Measurements from ENCODE around the gene PTH2. TPM values are rescaled to one million over a fixed set of nuclear protein-coding genes. Genes with fewer than 3 reads are reported as not detected.

Gene PTH2
- total RNA-seq, 1 donor from 2014 or later, result not detected

DNA sequence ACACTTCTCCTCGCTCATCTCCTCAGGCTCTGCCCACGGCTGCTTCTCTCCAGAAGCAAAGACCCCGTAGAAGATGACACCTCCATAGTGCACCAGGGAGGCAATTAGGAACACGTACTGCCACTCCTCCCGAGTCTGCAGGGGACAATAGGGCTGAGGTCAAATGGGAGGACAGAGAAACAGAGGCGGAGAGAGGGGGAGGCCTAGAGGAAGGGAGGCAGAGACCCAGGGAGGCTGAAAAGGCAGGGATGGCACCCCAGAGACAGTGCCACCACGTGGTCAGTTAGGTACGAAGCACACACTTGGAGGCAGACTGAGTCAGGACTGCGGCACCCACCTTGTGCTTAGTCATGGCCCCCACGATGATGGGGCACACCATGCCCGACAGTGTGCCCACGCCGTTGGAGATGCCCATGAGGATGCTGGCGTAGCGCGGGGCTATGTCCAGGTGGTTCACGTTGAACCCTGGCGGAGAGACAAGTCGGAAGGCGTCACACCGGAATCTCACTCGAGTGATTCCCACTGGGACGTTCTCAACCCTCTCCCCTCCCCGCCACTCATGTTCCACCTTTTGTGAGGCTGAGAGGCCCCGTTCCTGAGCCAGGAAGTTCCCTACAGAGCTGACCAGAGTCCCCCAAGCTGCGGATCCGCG lies 7.6 kb upstream of the PTH2 start:
- peak; percentile 11 for DNase-seq

DNA sequence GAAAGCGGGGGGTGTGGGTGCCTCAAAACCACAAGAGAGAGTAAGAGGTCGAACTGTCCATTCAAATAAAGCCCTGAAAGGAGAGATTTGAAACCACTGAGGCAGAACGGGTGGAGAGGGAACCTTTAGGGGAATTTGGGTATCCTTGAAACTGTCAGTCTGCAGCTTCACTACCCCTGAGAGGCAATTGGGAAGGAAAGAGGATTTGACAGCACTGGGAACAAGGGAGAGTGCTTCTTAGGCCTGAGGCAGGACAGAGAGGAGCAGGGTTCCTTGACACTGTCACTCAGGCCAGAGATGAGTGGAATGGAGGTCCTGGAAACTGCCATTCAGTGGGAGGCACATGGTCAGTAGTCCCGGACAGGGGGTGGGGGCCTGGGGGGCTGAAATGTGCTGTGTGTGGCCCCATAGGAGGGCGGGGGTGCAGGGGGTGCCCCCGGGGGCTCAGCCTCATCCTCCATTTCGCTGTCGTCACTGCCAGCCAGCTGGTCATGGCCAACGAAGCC lies 7.0 kb upstream of the PTH2 start:
- DNase-seq, result no peak

DNA sequence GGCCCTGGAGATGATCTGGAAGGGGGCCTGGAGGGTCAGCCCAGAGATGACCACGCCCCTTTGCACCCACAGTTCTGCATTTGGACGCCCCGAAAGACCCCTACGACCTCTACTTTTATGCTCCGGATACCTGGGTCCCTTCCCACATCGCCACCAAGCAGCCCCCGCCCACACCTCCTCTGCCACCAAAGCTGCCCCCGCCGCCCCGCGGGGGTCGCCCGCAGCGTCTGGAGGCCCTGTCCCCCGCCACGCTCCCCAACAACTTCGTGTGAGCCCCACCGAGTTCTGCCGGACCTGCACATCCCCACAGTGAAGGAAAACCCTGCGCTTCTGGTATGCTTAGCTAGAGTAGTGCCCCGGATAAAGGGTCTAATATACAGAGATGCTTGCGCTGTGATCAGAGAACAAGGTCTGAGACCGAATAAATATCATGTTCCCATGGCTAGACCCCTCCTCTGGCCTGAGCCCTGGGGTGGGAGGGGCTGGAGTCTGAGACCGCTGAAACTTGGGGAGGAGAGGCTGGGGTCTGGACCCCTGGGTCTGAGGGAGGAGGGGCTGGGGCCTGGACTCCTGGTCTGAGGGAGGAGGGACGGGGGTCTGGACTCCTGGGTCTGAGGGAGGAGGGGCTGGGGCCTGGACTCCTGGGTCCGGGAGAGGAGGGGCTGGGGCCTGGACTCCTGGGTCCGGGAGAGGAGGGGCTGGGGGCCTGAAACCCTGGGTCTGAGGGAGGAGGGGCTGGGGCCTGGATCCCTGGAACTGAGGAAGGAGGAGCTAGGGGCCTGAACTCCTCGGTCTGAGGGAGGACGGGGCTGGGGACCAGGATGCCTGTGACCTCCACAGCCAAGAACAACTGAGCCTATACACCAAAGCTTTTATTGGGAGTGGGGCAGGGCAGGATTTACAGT lies 5.6 kb upstream of the PTH2 start:
- DNase-seq, result no peak

GRCh38 chr19:49427855-49428546 lies 4.8 kb upstream of the PTH2 start:
- DNase-seq, result no peak

DNA sequence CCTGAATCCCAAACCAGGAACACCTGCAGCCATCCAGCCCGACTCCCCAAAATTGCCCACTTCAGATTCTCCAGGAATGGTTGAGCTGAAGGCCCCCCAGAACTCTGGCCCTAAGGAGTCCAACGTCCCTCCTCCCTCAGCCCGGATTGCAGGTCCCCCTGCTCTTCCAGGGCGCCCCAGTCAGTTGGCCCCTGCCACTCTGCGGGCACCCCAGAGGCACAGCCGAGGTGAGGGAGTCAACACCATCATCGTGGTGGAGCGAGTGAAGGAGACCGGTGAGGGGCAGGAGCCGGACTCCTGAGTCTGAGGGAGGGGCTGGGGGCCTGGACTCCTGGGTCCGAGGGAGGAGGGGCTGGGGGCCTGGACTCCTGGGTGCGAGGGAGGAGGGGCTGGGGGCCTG lies 4.1 kb upstream of the PTH2 start:
- no peak for DNase-seq

DNA sequence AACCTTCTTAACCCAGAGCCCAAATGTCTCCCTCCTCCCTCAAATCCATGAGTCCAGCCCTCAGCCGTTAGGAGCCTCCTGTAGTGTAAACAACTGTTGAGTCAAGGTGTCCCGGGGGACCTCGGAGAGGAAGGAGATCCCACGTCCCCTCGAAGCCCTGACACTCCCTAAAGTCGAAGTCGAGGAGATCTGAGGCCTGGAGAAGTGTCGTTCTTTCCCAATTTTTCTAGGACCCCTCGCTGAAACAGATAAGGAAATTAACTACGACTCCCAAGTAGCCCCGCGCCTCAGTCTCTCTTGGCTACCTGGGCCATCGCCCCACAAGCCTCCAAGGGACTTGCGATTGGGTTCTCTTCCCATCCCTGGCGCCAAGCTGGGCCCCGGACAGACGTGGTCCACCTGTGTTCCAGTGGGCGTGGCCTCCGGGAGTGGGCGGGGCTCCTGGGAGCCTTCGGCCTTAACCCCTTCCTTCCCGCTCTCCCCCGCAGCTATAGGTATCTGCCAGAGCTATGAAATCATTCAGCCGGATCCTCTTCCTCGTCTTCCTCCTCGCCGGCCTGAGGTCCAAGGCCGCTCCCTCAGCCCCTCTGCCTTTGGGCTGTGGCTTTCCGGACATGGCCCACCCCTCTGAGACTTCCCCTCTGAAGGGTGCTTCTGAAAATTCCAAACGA lies 2.8 kb upstream of the PTH2 start:
- no peak for DNase-seq

GRCh38 chr19:49425178-49425577 lies 1.9 kb upstream of the PTH2 start, which contains the start of gene GFY:
GFY (plus strand) TSS chr19:49425388; CDS start chr19:49426431, 1,043 bp downstream.
- no peak for DNase-seq

DNA sequence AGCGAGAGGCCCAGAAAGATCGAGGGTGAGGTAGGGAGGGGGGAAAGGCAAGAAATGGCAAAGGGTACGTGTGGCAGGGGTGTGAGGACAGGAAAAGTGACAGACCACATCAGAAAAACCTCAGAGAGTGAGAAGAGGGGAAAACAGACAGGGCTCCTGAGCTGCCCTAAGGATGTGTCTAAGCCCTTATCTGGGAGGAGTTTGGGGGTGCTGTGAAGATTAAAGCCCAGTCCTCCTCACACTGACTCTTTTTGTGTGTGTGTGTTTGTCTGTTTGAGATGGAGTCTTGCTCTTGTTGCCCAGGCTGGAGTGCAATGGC lies 703 bp upstream of the PTH2 start:
- DNase-seq, result no peak

DNA sequence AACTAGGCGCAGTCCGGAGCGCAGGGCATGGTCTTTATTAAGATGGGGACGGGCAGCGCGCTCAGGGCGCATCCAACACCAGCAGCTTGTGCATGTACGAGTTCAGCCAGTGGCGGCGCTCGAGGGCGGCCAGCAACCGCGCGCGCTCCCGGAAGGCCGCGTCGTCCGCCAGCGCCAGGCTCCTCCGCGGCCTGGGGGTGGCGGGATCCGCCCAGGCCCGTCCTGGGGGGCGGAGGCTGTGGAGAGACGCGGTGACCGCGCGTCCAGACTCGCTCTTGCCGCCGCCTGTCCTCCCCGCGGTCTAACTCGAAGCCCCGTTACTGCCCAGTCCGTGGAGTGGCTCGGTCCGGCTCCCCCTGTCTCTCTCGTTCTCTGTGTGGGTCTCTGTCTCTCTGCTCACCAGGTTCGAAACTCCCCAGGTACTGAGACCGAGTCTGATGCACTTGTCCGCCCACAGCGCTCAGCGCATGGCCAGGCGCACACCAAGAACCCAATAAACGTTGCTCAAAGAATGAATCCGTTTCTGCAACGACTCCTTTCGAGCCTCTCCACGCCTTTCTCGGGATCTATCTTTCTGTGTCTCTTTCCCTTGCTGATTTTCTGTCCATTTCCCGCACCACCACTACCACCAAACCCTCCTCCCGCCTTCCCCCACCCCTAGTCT lies 702 bp downstream of the PTH2 start:
- DNase-seq, result peak; percentile 8

DNA sequence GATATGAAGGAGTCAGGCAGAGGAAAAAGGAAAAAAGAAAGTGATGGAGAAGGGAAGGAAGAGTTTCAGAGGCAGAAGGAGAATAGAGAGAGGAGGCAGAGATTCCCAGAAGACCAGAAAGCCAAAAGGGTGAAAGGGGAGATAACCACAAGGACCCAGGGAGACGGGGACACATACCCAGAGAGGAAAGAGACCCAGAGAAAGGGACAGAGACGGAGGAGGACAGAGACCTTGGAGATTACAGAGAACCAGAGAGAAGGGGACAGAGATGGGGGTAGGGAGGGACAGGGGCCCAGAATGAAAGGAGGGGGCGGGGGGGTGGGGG lies 1.4 kb downstream of the PTH2 start:
- DNase-seq, result no peak

- peak; percentile 20 for DNase-seq
Measured at GRCh38 chr19:49421039-49421877, 2.0 kb downstream of the PTH2 start.

GRCh38 chr19:49420227-49420626 lies 3.0 kb downstream of the PTH2 start:
- no peak for DNase-seq

DNA sequence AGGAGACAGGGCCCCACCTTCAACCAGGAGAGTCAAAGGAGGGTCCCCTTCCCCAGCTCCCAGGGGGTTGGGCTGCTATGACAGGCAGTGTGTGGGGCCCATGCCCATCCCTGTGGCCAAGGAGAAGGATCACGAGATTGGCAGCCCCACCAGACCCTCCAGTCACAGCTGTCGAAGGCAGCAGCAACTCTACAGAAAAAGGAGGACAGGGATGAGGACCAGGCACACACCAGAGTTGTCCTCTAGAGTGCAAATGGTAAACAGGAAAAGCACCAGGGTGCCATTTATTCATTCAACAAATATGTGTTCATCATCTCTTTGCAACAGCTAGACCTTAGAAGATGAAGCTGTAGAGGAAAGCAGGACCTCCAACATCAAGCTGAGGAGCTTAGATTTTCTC lies 4.1 kb downstream of the PTH2 start:
- no peak for DNase-seq

DNA sequence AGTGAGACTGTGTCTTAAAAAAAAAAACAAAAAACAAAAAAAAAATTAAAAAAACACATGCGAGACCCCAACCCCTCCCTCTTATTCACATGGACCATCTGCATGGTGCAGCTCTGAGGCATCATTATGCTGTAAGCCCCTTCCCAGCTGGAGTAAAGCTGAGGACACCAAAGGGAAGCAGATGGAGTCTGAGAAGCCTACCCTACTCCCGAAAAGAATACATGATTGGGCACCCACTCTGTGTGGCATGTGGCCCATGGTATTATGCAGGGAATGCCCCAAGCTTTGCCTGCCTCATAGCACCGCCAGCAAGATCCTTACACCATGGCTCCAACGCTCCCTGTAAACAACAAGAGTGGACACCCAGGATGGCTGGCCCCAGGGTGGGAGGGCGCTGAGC lies 4.7 kb downstream of the PTH2 start:
- DNase-seq, result no peak

DNA sequence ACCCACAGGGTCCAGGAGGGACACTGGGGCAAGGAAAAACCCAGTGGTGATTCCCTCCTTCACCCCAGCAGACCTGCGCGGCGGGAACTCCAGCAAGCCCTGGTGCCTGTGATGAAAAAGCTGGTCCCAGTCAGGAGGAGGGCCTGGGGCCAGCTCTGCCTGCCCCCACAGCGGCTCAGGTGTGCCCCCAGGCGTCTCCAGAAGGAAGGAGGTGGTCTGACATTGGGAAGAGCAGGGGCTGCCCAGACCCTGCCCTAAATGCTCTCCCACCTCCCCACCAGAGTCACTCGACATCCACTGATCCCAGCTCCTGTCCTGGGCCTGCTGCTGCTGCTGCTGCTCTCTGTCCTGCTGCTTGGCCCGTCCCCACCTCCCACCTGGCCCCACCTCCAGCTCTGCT lies 6.2 kb downstream of the PTH2 start:
- DNase-seq, result no peak

DNA sequence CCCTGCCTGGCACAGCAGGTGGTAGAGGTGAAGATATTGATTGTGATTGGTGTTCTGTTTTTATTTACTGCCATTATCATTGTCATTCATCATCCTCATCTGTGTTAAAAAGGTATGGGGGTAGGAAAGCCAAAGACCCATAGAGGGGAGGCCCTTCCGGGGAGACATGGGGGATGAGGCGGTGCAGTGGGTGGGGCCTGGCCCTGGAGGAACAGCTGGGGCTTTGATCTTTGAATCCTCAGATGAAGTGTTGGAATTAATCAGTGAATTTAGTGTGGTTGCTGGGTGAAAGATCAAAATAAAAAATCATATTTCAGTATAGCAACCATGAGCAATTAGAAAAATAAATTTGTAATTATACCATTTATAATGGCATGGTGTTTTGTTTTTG lies 7.4 kb downstream of the PTH2 start:
- no peak for DNase-seq

DNA sequence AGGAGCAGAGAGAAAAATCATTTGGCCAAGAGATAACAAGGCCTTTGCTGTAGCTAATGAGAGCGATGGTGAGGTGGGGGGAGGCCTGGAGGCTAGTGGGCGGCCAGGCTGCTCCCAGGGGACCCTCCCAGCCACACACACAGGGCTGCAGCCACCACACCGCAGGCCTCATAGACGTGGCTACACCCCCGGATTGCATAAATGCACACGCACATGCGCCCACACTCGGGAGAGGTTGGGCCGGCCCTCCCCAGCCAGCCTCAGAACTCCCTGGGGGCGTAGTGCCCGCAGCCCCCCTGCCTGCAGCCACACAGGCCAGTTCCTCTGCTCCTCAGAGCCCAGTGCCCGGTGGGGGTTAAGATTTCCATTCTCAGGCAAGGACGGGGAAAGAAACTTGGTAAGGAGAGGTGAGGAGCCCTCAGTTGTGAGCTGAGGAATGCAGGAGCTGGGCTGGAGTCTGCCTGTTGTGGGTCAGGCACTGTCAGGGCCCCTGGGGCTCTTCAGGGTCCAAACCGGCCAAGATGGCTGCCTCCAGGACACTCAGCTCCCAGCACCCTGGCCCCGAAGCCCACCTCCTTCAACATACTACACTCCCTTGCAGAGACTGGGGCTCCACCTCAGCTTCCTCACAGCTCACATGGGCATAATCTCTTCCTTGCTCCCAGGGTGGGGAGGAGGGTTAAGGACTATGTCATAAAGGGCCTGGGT lies 8.0 kb downstream of the PTH2 start:
- DNase-seq, result no peak

DNA sequence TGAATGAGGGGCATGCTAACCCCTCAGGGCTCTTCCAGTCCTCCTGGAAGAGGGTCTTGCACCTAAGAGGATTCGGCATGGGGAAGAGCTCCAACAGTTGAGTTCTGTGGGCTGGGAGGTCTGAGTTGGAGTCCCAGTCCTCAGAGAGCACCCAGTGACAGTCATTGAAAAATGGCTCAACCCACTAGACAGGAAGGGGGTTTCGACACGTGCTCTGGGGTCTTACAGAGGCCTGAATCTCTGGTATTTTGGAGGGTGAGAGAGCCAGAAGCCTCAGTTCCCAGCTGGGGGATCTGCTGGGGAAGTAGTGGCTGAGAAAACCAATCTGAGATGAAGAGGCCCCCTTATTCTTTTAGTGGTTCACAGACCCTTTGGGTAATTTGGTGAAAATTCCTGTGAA lies 9.0 kb downstream of the PTH2 start:
- DNase-seq, result no peak

DNA sequence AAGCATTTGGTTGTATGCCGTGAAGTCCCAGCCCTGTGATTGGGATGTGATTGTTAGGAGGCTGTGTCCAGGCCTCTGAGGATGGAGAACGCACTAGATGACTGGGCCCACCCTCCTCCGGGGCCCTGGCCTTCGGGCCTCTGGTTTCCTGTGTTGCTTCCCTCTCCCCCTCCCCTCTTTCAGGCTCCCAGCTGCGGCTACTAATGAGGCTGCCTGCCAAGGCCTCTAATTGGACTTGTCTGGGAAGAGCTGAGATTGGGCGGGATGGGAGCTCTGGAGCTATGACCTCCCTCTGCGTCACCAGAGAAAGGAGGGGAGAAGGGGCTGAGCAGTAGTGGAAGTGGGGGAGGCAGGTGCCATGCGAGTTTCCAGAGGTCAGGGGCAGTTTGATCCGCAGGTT lies 9.9 kb downstream of the PTH2 start:
- no peak for DNase-seq

- DNase-seq, result no peak
Measured at GRCh38 chr19:49411681-49412326, 11.4 kb downstream of the PTH2 start.
